Kidney epithelial cell (primary cell): ENCODE results near the gene ZNF726. TPM values are rescaled to one million over a fixed set of nuclear protein-coding genes. Genes with fewer than 3 reads are reported as not detected.
"Not testable (repeated sequence)": the region's sequence is repeated elsewhere in the genome, so short reads cannot be mapped to it uniquely, and the experiment has no call there.

Source experiments
- DNase-seq: peaks from one replicate; pipeline ENCODE4 v3.0.0-alpha.2; 2010; ENCODE audit warnings: low read depth
- H3K27me3 ChIP-seq: 2 replicates; pipeline ENCODE4 v1.6.0; 2011; ENCODE audit warnings: low read length; ENCODE audit not compliant: control insufficient read depth, insufficient read depth
- H3K36me3 ChIP-seq: 2 replicates; pipeline ENCODE4 v1.5.1; 2011; ENCODE audit warnings: low read length; ENCODE audit not compliant: control insufficient read depth, insufficient read depth
- H3K4me3 ChIP-seq: 2 replicates; pipeline ENCODE4 v1.5.1; 2011; ENCODE audit warnings: low read depth, mild to moderate bottlenecking, control low read depth, low read length
- total RNA-seq: library from RNA; depleted of rRNA; stranded (reverse); fragments of >200 nt; gene quantifications from 2 replicates; pipeline ENCODE4 v1.2.3, GENCODE V29; 2015
- TF ChIP-seq, protein P1 (sequence below): IDR thresholded peaks from 2 replicates; pipeline ENCODE4 v1.5.1; 2011; ENCODE audit warnings: mild to moderate bottlenecking, moderate library complexity, low read length, control low read depth, inconsistent platforms; ENCODE audit not compliant: insufficient read depth, poor library complexity, severe bottlenecking

Gene ZNF726
- total RNA-seq, 1 donor from 2014 or later: 5.9 TPM

DNA sequence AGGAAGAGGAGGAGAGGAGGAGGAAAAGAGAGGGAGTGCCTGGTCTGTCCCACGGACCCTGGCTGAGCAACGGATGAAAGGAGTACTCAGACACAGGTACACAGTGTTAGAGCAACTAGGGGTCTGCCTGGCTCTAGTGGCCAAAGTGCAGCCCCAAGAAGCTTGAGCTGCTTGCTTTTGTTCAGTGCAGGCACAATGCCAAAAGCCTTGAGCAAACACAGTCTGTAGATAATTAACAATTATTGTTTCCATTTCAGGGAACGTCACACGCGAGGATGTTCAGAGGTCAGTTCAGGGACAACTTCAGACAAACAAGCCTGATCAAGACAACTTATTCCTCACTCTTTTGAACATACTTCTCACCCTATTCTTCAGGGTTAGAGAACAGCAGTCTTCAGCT is 32.2 kb upstream of the ZNF726 start:
- H3K27me3 ChIP-seq: no peaks in the 10 kb centered on the region
- DNase-seq: no peak
- H3K4me3 ChIP-seq: no peak overlapping the region
- TF ChIP-seq, protein P1, sequence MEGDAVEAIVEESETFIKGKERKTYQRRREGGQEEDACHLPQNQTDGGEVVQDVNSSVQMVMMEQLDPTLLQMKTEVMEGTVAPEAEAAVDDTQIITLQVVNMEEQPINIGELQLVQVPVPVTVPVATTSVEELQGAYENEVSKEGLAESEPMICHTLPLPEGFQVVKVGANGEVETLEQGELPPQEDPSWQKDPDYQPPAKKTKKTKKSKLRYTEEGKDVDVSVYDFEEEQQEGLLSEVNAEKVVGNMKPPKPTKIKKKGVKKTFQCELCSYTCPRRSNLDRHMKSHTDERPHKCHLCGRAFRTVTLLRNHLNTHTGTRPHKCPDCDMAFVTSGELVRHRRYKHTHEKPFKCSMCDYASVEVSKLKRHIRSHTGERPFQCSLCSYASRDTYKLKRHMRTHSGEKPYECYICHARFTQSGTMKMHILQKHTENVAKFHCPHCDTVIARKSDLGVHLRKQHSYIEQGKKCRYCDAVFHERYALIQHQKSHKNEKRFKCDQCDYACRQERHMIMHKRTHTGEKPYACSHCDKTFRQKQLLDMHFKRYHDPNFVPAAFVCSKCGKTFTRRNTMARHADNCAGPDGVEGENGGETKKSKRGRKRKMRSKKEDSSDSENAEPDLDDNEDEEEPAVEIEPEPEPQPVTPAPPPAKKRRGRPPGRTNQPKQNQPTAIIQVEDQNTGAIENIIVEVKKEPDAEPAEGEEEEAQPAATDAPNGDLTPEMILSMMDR: no peak
- no peaks in the 10 kb centered on the region for H3K36me3 ChIP-seq

DNA sequence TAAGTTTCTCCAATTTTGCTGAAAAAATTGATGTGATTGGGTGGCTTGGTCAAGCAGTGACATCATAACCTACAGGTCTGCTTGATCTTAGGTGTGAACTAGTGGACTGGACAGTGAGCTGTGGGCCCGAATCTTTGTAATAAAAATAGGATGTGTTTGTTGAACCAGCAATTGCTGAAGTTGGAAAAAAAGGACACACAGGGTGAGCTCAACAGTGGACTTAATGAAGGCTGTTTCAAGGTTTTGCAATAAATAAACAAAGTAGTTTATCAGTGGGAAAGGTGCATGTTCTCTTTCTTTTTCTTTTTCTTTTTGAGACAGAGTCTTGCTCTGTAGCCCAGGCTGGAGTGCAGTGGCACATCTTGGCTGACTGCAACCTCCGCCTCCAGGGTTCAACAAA is 30.3 kb upstream of the ZNF726 start:
- no peaks in the 10 kb centered on the region for H3K27me3 ChIP-seq
- H3K36me3 ChIP-seq: no peaks in the 10 kb centered on the region
- no peak for DNase-seq
- H3K4me3 ChIP-seq: no peak overlapping the region
- TF ChIP-seq, protein P1: no peak

- TF ChIP-seq, protein P1: no peak
- no peak for DNase-seq
- H3K36me3 ChIP-seq: no peaks in the 10 kb centered on the region
- H3K4me3 ChIP-seq: no peak overlapping the region
- H3K27me3 ChIP-seq: no peaks in the 10 kb centered on the region
These were observed 27.0 kb upstream of the ZNF726 start for GRCh38 chr19:23887642-23888041.

DNA sequence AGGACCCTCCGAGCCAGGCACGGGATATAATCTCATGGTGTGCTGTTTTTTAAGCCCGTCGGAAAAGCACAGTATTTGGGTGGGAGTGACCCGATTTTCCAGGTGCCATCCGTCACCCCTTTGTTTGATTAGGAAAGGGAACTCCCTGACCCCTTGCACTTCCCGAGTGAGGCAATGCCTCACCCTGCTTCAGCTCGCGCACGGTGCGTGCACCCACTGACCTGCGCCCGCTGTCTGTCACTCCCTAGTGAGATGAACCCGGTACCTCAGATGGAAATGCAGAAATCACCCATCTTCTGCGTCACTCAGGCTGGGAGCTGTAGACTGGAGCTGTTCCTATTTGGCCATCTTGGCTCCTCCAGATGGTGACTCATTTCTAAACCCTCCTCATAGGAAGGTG is 18.6 kb upstream of the ZNF726 start:
- not testable (repeated sequence) for H3K4me3 ChIP-seq, DNase-seq, H3K36me3 ChIP-seq, H3K27me3 ChIP-seq

- TF ChIP-seq, protein P1: no peak
- Histone ChIP-seq H3K27me3 (no peaks in the 10 kb centered on the region), H3K36me3 (no peaks in the 10 kb centered on the region), H3K4me3 (no peak overlapping the region)
- no peak for DNase-seq
These were observed 17.8 kb upstream of the ZNF726 start for GRCh38 chr19:23896912-23897311.

DNA sequence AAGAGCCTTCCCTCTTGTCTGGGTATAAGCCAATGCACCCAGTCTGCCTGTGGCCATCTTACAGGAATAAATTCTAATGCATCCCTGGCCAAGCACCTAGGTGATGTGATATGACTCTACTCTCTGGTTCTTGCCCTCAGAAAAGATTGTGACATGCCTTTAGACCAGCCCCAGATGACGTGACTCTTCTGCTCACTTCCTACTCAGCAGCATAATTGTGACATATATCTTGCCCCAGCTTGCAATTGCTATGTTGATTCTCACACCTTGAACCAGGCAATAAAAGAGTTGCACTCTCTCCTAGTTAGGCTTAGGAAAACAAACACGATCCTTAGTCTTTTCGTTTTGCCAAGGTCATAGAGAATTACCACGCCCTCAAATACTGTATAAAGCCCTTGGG is 13.3 kb upstream of the ZNF726 start:
- H3K36me3 ChIP-seq: no peaks in the 10 kb centered on the region
- no peak overlapping the region for H3K4me3 ChIP-seq
- no peak for DNase-seq
- TF ChIP-seq, protein P1: no peak
- no peaks in the 10 kb centered on the region for H3K27me3 ChIP-seq
